ENCODE results near the gene CEACAM16.

CEACAM16 gene

DNA sequence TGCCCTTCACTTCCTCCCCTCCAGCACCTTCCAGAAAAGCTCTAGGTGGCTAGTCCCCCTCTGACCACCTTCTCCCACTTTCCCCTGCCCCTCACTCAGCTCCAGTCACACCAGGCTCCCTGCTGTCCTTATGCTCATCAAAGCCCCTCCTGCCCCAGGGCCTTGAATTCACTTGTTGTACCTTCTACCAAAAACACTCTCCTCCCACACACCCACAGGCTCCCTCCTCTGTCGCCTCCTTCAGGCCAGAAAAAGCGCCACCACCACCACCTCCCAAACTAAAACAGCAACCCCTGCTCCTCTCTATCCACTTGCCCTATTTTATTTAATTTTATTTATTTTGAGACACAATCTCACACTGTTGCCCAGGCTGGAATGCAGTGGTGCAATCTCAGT lies 4.8 kb upstream of the CEACAM16 start:
- peak in 1 of 2 experiments; percentile 26 for DNase-seq (ENCODE audit: low read depth in 1 of 2, low spot score in 1 of 2)
- Histone ChIP-seq H3K27ac (replicated peaks) (no peak overlapping the region), H3K27me3 (ENCODE audit: insufficient read depth, poor library complexity, severe bottlenecking) (no peaks in the 10 kb centered on the region), H3K4me3 (replicated peaks; ENCODE audit: insufficient read depth, low read length) (no peak overlapping the region)
- TF ChIP-seq, protein P1, sequence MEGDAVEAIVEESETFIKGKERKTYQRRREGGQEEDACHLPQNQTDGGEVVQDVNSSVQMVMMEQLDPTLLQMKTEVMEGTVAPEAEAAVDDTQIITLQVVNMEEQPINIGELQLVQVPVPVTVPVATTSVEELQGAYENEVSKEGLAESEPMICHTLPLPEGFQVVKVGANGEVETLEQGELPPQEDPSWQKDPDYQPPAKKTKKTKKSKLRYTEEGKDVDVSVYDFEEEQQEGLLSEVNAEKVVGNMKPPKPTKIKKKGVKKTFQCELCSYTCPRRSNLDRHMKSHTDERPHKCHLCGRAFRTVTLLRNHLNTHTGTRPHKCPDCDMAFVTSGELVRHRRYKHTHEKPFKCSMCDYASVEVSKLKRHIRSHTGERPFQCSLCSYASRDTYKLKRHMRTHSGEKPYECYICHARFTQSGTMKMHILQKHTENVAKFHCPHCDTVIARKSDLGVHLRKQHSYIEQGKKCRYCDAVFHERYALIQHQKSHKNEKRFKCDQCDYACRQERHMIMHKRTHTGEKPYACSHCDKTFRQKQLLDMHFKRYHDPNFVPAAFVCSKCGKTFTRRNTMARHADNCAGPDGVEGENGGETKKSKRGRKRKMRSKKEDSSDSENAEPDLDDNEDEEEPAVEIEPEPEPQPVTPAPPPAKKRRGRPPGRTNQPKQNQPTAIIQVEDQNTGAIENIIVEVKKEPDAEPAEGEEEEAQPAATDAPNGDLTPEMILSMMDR (IDR thresholded peaks at IDR 0.05; ENCODE audit: insufficient read depth, low read length): no peak
- TF ChIP-seq SPI1 (IDR thresholded peaks at IDR 0.05; ENCODE audit: borderline replicate concordance, low read depth): no peak

DNA sequence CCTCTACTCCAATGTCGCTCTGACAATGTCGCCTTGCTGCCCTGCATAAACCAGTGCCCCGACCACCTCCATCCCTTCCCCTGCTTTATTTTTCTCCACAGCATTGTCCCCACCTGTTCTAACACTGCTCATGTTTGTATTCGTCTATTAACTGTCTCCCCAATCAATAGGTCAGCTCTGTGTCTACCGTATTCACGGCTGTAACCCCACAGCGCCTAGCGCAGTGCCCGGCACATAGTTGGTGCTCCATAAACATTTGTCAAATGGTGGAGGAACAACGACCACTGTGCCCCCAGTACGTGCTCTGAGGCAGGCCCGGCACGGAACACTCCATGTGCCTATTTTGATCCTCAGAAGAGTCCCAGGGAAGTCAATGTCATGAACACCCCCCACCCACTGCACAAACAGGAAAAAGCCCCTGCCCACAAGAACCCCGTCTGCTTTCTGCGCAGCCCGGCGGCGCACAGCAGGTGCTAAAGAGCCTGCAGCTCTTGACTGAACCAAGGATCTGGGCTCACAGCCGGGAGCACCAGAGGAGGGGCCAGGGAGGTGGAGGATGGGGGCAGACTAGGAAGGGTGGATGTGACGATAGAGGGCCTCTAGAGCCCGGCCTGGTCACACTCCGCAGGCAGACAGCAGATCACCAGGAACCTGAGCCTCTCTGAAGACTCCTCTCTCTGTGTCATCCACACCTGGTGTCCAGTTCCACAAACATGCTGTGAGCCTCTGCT lies 1.8 kb upstream of the CEACAM16 start:
- H3K27me3 ChIP-seq (ENCODE audit: insufficient read depth, poor library complexity, severe bottlenecking): no peaks in the 10 kb centered on the region
- H3K27ac ChIP-seq (replicated peaks): no peak overlapping the region
- no peak for TF ChIP-seq GABPA (IDR thresholded peaks at IDR 0.05; ENCODE audit: low read depth)
- no peak for TF ChIP-seq POLR2AphosphoS5 (IDR thresholded peaks at IDR 0.05; ENCODE audit: low read depth)
- TF ChIP-seq, protein P2, sequence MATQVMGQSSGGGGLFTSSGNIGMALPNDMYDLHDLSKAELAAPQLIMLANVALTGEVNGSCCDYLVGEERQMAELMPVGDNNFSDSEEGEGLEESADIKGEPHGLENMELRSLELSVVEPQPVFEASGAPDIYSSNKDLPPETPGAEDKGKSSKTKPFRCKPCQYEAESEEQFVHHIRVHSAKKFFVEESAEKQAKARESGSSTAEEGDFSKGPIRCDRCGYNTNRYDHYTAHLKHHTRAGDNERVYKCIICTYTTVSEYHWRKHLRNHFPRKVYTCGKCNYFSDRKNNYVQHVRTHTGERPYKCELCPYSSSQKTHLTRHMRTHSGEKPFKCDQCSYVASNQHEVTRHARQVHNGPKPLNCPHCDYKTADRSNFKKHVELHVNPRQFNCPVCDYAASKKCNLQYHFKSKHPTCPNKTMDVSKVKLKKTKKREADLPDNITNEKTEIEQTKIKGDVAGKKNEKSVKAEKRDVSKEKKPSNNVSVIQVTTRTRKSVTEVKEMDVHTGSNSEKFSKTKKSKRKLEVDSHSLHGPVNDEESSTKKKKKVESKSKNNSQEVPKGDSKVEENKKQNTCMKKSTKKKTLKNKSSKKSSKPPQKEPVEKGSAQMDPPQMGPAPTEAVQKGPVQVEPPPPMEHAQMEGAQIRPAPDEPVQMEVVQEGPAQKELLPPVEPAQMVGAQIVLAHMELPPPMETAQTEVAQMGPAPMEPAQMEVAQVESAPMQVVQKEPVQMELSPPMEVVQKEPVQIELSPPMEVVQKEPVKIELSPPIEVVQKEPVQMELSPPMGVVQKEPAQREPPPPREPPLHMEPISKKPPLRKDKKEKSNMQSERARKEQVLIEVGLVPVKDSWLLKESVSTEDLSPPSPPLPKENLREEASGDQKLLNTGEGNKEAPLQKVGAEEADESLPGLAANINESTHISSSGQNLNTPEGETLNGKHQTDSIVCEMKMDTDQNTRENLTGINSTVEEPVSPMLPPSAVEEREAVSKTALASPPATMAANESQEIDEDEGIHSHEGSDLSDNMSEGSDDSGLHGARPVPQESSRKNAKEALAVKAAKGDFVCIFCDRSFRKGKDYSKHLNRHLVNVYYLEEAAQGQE (IDR thresholded peaks at IDR 0.05; ENCODE audit: insufficient replicate concordance, low read depth): no peak
- TF ChIP-seq, protein P1 (IDR thresholded peaks at IDR 0.05; ENCODE audit: insufficient read depth, low read length): no peak
- no peak for TF ChIP-seq SPI1 (IDR thresholded peaks at IDR 0.05; ENCODE audit: borderline replicate concordance, low read depth)
- H3K4me3 ChIP-seq (replicated peaks; ENCODE audit: insufficient read depth, low read length): no peak overlapping the region
- no peak for DNase-seq (ENCODE audit: low read depth in 1 of 2, low spot score in 1 of 2)

DNA sequence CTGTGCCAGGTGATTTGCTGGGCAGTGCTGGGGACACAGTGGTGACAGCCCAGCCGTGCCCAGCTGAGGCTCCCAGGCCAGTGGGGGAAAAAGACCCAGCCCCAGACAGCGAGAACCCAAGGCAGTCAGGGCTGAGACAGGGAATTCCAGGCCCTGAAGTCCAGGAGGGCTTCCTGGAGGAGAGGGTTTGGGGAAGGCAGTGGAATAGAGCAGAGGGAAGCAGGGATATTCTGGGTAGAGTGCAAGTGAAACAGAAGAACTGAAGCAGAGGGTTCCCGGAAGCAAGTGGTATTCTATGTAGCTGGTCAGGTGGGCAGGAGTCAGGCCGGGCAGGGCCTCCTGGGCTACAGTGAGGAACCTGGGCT lies 1.3 kb upstream of the CEACAM16 start:
- no peak for DNase-seq (ENCODE audit: low read depth in 1 of 2, low spot score in 1 of 2)
- no peak overlapping the region for H3K27ac ChIP-seq (replicated peaks)
- H3K4me3 ChIP-seq (replicated peaks; ENCODE audit: insufficient read depth, low read length): no peak overlapping the region
- TF ChIP-seq GABPA (IDR thresholded peaks at IDR 0.05; ENCODE audit: low read depth) (no peak), POLR2AphosphoS5 (IDR thresholded peaks at IDR 0.05; ENCODE audit: low read depth) (no peak), SPI1 (IDR thresholded peaks at IDR 0.05; ENCODE audit: borderline replicate concordance, low read depth) (no peak)
- TF ChIP-seq, protein P2 (IDR thresholded peaks at IDR 0.05; ENCODE audit: insufficient replicate concordance, low read depth): no peak
- TF ChIP-seq, protein P1 (IDR thresholded peaks at IDR 0.05; ENCODE audit: insufficient read depth, low read length): no peak
- no peaks in the 10 kb centered on the region for H3K27me3 ChIP-seq (ENCODE audit: insufficient read depth, poor library complexity, severe bottlenecking)

DNA sequence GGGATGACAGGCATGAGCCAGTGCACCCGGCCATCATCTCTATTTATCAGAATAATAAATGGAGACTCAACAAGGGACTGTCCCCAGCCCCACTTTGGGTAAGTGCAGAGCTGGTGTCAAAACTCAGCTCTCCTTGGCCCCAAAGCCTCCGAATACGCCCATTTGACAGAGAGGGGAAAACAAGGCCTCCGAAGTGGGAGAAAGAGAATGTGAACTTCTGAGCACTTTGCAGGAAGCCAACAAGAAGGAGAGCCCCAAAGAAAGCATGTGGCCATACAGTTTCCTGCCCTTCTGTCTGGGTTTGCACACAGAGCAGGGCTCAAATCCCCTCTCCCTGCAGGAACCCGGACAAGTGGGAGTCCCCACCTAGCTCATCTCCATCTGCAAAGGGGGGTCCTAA lies 1.6 kb downstream of the CEACAM16 start:
- H3K27ac ChIP-seq (replicated peaks): no peak overlapping the region
- H3K27me3 ChIP-seq (ENCODE audit: insufficient read depth, poor library complexity, severe bottlenecking): no peaks in the 10 kb centered on the region
- TF ChIP-seq GABPA (IDR thresholded peaks at IDR 0.05; ENCODE audit: low read depth) (no peak), POLR2AphosphoS5 (IDR thresholded peaks at IDR 0.05; ENCODE audit: low read depth) (no peak), SPI1 (IDR thresholded peaks at IDR 0.05; ENCODE audit: borderline replicate concordance, low read depth) (no peak)
- TF ChIP-seq, protein P2 (IDR thresholded peaks at IDR 0.05; ENCODE audit: insufficient replicate concordance, low read depth): no peak
- TF ChIP-seq, protein P1 (IDR thresholded peaks at IDR 0.05; ENCODE audit: insufficient read depth, low read length): no peak
- H3K4me3 ChIP-seq (replicated peaks; ENCODE audit: insufficient read depth, low read length): no peak overlapping the region
- DNase-seq (ENCODE audit: low read depth in 1 of 2, low spot score in 1 of 2): no peak
